Uterus (tissue), 2 donors: ENCODE measurements around the gene DNAH17.

Experiments
- CTCF ChIP-seq, 4 experiments: fragments of 200-600 bp in 2 of 4; fragments of 450-650 bp in 2 of 4; sonication (generic) in 2 of 4; IDR thresholded peaks; one replicate each; pipeline ENCODE4 v1.5.1; 2016 to 2019; ENCODE audit warnings: antibody characterized with exemption in 4 of 4, mild to moderate bottlenecking in 2 of 4, moderate library complexity in 1 of 4
- POLR2A ChIP-seq, 2 donors: fragments of 450-650 bp; IDR thresholded peaks; one replicate each; pipeline ENCODE4 v1.6.1; 2016; ENCODE audit warnings: antibody characterized with exemption in 2 of 2, mild to moderate bottlenecking in 1 of 2, moderate library complexity in 1 of 2

GRCh38 chr17:78419970-78420815 is 157.0 kb downstream of the DNAH17 start:
- TF ChIP-seq CTCF (IDR thresholded peaks at IDR 0.05): no peak
- TF ChIP-seq POLR2A (IDR thresholded peaks at IDR 0.05): no peak
